ENCODE measurements around the gene METTL17.
"Not testable (repeated sequence)": the region's sequence is repeated elsewhere in the genome, so short reads cannot be mapped to it uniquely, and the experiment has no call there.

METTL17 gene

GRCh38 chr14:20976291-20976690 is 13.5 kb upstream of the METTL17 start:
- TF ChIP-seq POLR2AphosphoS5 (IDR thresholded peaks at IDR 0.05; ENCODE audit: low read depth) = no peak
- no peak for TF ChIP-seq CTCF (IDR thresholded peaks at IDR 0.05; ENCODE audit: insufficient read depth, low read length)
- no peak for TF ChIP-seq GABPA (IDR thresholded peaks at IDR 0.05; ENCODE audit: low read depth)
- no peak for TF ChIP-seq SPI1 (IDR thresholded peaks at IDR 0.05; ENCODE audit: borderline replicate concordance, low read depth)
- TF ChIP-seq REST (IDR thresholded peaks at IDR 0.05; ENCODE audit: insufficient replicate concordance, low read depth) = no peak
- H3K4me3 ChIP-seq (replicated peaks; ENCODE audit: insufficient read depth, low read length) = no peak overlapping the region
- DNase-seq (ENCODE audit: low read depth in 1 of 2, low spot score in 1 of 2) = no peak
- no peaks in the 10 kb centered on the region for H3K27me3 ChIP-seq (ENCODE audit: insufficient read depth, poor library complexity, severe bottlenecking)
- H3K27ac ChIP-seq (replicated peaks) = no peak overlapping the region

- Histone ChIP-seq H3K27me3 (ENCODE audit: insufficient read depth, poor library complexity, severe bottlenecking) (no peaks in the 10 kb centered on the region), H3K27ac (replicated peaks) (no peak overlapping the region), H3K4me3 (replicated peaks; ENCODE audit: insufficient read depth, low read length) (no peak overlapping the region)
- DNase-seq (ENCODE audit: low read depth in 1 of 2, low spot score in 1 of 2) = no peak
- no peak for TF ChIP-seq SPI1 (IDR thresholded peaks at IDR 0.05; ENCODE audit: borderline replicate concordance, low read depth)
- no peak for TF ChIP-seq POLR2AphosphoS5 (IDR thresholded peaks at IDR 0.05; ENCODE audit: low read depth)
These were observed 11.1 kb upstream of the METTL17 start for GRCh38 chr14:20978687-20979086.

- DNase-seq (ENCODE audit: low read depth in 1 of 2, low spot score in 1 of 2) = no peak
- Histone ChIP-seq H3K27me3 (ENCODE audit: insufficient read depth, poor library complexity, severe bottlenecking) (no peaks in the 10 kb centered on the region), H3K4me3 (replicated peaks; ENCODE audit: insufficient read depth, low read length) (no peak overlapping the region), H3K27ac (replicated peaks) (no peak overlapping the region)
- TF ChIP-seq POLR2AphosphoS5 (IDR thresholded peaks at IDR 0.05; ENCODE audit: low read depth) (no peak), GABPA (IDR thresholded peaks at IDR 0.05; ENCODE audit: low read depth) (no peak), REST (IDR thresholded peaks at IDR 0.05; ENCODE audit: insufficient replicate concordance, low read depth) (no peak), SPI1 (IDR thresholded peaks at IDR 0.05; ENCODE audit: borderline replicate concordance, low read depth) (no peak)
These were observed 8.9 kb upstream of the METTL17 start for GRCh38 chr14:20980906-20981305.

GRCh38 chr14:20982646-20983369 is 7.0 kb upstream of the METTL17 start:
- no peak for DNase-seq (ENCODE audit: low read depth in 1 of 2, low spot score in 1 of 2)
- Histone ChIP-seq H3K27ac (replicated peaks) (no peak overlapping the region), H3K27me3 (ENCODE audit: insufficient read depth, poor library complexity, severe bottlenecking) (no peaks in the 10 kb centered on the region), H3K4me3 (replicated peaks; ENCODE audit: insufficient read depth, low read length) (no peak overlapping the region)
- no peak for TF ChIP-seq POLR2AphosphoS5 (IDR thresholded peaks at IDR 0.05; ENCODE audit: low read depth)

- H3K27ac ChIP-seq (replicated peaks) = peak overlapping the region; percentile 14; the same call in 1 of the 2 replicates
- H3K4me3 ChIP-seq (replicated peaks; ENCODE audit: insufficient read depth, low read length); H3K27me3 ChIP-seq (ENCODE audit: insufficient read depth, poor library complexity, severe bottlenecking): not testable (repeated sequence)
- peak; percentile 66; the same call in 1 of the 2 replicates for TF ChIP-seq SPI1 (IDR thresholded peaks at IDR 0.05; ENCODE audit: borderline replicate concordance, low read depth)
- peak; percentile 14 to 43 for DNase-seq (ENCODE audit: low read depth in 1 of 2, low spot score in 1 of 2)
These were observed 4.1 kb upstream of the METTL17 start for GRCh38 chr14:20985650-20986049.

- H3K27me3 ChIP-seq (ENCODE audit: insufficient read depth, poor library complexity, severe bottlenecking) = no peaks in the 10 kb centered on the region
- no peak overlapping the region for H3K27ac ChIP-seq (replicated peaks)
- H3K4me3 ChIP-seq (replicated peaks; ENCODE audit: insufficient read depth, low read length) = no peak overlapping the region
- peak in 1 of 2 experiments; percentile 75 for DNase-seq (ENCODE audit: low read depth in 1 of 2, low spot score in 1 of 2)
- no peak for TF ChIP-seq GABPA (IDR thresholded peaks at IDR 0.05; ENCODE audit: low read depth)
- no peak for TF ChIP-seq POLR2AphosphoS5 (IDR thresholded peaks at IDR 0.05; ENCODE audit: low read depth)
- no peak for TF ChIP-seq CTCF (IDR thresholded peaks at IDR 0.05; ENCODE audit: insufficient read depth, low read length)
- TF ChIP-seq SPI1 (IDR thresholded peaks at IDR 0.05; ENCODE audit: borderline replicate concordance, low read depth) = no peak
- TF ChIP-seq REST (IDR thresholded peaks at IDR 0.05; ENCODE audit: insufficient replicate concordance, low read depth) = no peak
These were observed 3.0 kb upstream of the METTL17 start for GRCh38 chr14:20986811-20987210.
